ENCODE results near the gene PDYN. TPM values are rescaled to one million over a fixed set of nuclear protein-coding genes. Genes with fewer than 3 reads are reported as not detected.
A peak's percentile ranks its signal among the peaks of the same experiment; 100 is the strongest.

Gene PDYN
- total and polyA plus RNA-seq, 9 of the 15 experiments (the other 6 are each of a cell fraction or from before 2014, with no cell fraction given): not detected

- Histone ChIP-seq H2AFZ (ENCODE audit: low read depth, low read length) (peak overlapping the region; percentile 18; the same call in 1 of the 2 replicates), H3K27me3 (ENCODE audit: control insufficient read depth in 2 of 2, insufficient read depth in 2 of 2, low read length in 2 of 2) (no peaks in the 10 kb centered on the region; a peak in 2 of 5 replicates), H3K36me3 (ENCODE audit: control insufficient read depth, insufficient read depth, low read length) (no peaks in the 10 kb centered on the region), H3K4me1 (replicated peaks in 1 of 2; ENCODE audit: control insufficient read depth in 2 of 2, insufficient read depth in 2 of 2, low read length in 2 of 2) (peaks cover 0 to 3% of the 10 kb centered on the region in 2 experiments; a peak in 1 of 5 replicates), H3K9me3 (replicated peaks; ENCODE audit: control insufficient read depth, insufficient read depth, low read depth, low read length) (no peaks in the 10 kb centered on the region), H3K27ac (ENCODE audit: extremely low read depth, low read depth, low read length) (no peak overlapping the region), H3K9me1 (ENCODE audit: control insufficient read depth, insufficient read depth, low read length) (no peaks in the 10 kb centered on the region), H3K79me2 (ENCODE audit: control insufficient read depth, insufficient read depth, low read length) (no peaks in the 10 kb centered on the region), H4K20me1 (replicated peaks; ENCODE audit: control insufficient read depth, insufficient read depth, low read length) (no peaks in the 10 kb centered on the region), H3K4me2 (ENCODE audit: insufficient read depth, low read length) (no peak overlapping the region), H3K9ac (ENCODE audit: insufficient read depth in 1 of 2, low read depth in 2 of 2, low read length in 2 of 2) (no peak overlapping the region), H3K4me3 (no peak overlapping the region)
- intact Hi-C loops (cut with micrococcal nuclease) (loop anchor here (1.0 to 5.0 kb wide), 2 partner anchors 207 to 487 kb away; no protein-coding TSS in a partner anchor), in situ Hi-C loops (cut with MboI) (loop anchor here (5.0 kb wide), 1 partner anchor 207 kb away; no protein-coding TSS in a partner anchor)
- no TSS peak for BruUV-seq (replicated peaks)
- ATAC-seq: peak; percentile 92
- 4% methylated on average over 15 of the region's 28 CpGs for WGBS (ENCODE audit: insufficient coverage, low coverage, missing lambda C conversion rate)
- peak; percentile 69 to 80 (median 78) for DNase-seq (ENCODE audit: extremely low read depth in 1 of 4, low spot score in 3 of 4)
- CTCF ChIA-PET (ENCODE audit: low intra/inter-chr PET ratio): interaction anchor here (0.6 to 1.3 kb wide), 4 partner anchors 207 to 486 kb away, joined by 3 to 6 read pairs (median 4); no protein-coding TSS in a partner anchor
- FAIRE-seq: peak; percentile 58
- POLR2A ChIA-PET: interaction anchor here (0.6 to 0.7 kb wide), 2 partner anchors 46 to 171 kb away, joined by 3 read pairs; no protein-coding TSS in a partner anchor
- TF ChIP-seq ZNF384 (IDR thresholded peaks at IDR 0.05; ENCODE audit: low read depth, low read length) (no peak), USF2 (CRISPR knock-in tag; IDR thresholded peaks at IDR 0.05) (peak; percentile 65), ATF2 (CRISPR knock-in tag; IDR thresholded peaks at IDR 0.05) (no peak), ZNF780A (CRISPR knock-in tag; IDR thresholded peaks at IDR 0.05) (no peak), DEAF1 (CRISPR knock-in tag; IDR thresholded peaks at IDR 0.05) (peak; percentile 56; the same call in 1 of the 2 replicates), E2F1 (CRISPR knock-in tag; IDR thresholded peaks at IDR 0.05) (no peak), CC2D1A (IDR thresholded peaks at IDR 0.05) (peak; percentile 34; the same call in 1 of the 2 replicates), WHSC1 (IDR thresholded peaks at IDR 0.05; ENCODE audit: low read length) (no peak), MNT (conservative IDR thresholded peaks at IDR 0.05) (peak; percentile 54 to 65; a peak in 3 of 4 replicates)
Observed at GRCh38 chr20:1965520-1966351, 28.1 kb downstream of the PDYN start.

Measured in K562 (cell line).